Kasumi-1 (cell line): ENCODE data around the gene GSDMA.
A peak's percentile ranks its signal among the peaks of the same experiment; 100 is the strongest.
"Not testable (repeated sequence)": the region's sequence is repeated elsewhere in the genome, so short reads cannot be mapped to it uniquely, and the experiment has no call there.

Experiments
- DNase-seq, 2 experiments: peaks; one replicate each; lab custom pipeline; 2025; lab: John Stamatoyannopoulos, UW

Gene GSDMA

DNA sequence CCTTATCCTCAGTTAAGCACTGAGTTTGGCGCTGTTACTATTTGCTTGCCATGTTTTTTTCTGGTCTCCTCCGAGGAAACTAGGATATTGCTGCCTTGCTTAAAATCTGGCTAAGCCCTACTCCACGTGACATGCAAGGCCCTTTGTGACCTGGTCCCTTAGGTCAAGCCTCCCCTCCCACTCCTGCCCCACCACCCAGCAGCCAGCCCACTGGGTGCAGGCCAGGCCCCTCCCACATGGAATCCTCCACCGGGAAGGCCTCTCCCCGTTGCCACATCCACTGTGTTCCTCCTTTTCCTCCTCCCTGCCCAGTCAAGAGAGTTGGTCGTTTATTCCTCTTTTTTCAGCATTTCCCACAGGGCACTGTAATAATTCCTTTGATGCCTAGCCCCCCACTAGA, 34.0 kb downstream of the GSDMA start:
- DNase-seq = no peak

GRCh38 chr17:39997543-39997942, 34.7 kb downstream of the GSDMA start:
- DNase-seq = no peak

DNA sequence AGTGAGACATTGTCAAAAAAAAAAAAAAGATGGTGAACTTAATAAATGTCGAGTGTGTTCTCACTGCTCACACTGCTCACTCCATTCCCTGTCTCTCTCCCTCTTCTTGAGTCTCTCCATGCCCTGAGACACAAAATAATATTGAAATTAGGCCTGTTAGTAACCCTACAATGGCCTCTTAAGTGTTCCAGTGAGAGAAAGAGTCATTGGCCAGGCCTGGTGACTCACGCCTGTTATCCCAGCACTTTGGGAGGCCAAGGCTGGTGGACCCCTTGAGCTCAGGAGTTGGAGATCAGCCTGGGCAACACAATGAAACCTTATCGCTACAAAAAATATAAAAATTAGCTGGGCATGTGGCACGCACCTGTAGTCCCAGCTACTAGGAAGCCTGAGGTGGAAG, 36.3 kb downstream of the GSDMA start:
- no peak for DNase-seq

DNA sequence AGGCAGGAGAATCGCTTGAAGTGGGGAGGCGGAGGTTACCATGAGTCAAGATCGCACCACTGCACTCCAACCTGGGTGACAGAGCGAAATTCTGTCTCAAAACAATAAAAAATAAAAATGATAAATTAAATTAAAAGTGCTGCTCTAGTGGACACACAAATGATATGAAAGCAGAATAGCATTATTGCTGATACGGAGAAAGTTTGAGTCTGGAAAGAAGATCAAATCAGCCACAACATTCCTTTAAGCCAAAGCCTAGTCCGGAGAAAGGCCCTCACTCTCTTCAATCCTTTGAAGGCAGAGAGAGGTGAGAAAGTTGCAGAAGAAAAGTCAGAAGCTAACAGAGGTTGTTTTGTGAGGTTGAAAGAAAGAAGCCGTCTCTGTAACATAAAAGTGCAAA, 37.4 kb downstream of the GSDMA start:
- no peak for DNase-seq

GRCh38 chr17:40001335-40001734, 38.5 kb downstream of the GSDMA start:
- DNase-seq = not testable (repeated sequence)

- DNase-seq = no peak
These were observed 41.3 kb downstream of the GSDMA start for GRCh38 chr17:40004072-40004471.

DNA sequence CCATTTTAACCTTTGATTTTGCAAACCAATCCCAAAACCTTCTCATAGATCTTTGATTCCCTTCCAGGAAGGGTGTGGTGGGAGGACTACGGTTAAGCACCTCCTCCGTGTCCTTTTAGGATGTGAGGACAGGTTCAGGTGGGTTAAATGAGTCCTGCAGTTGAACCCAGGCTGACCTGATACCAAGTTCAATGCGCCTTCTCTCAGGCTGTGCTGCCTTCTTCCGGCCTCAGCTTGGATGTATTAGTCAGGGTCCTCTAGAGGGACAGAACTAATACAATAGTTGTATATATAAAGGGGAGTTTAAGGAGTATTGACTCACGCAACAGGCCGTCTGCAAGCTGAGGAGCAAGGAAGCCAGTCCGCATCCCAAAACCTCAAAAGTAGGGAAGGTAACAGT, 41.9 kb downstream of the GSDMA start:
- no peak for DNase-seq

- no peak for DNase-seq
These were observed 42.7 kb downstream of the GSDMA start for GRCh38 chr17:40005520-40005919.

- DNase-seq = not testable (repeated sequence)
These were observed 48.2 kb downstream of the GSDMA start for GRCh38 chr17:40010946-40011500.

- DNase-seq = not testable (repeated sequence)
These were observed 49.3 kb downstream of the GSDMA start for GRCh38 chr17:40012017-40012647.

GRCh38 chr17:40014375-40014980, 51.7 kb downstream of the GSDMA start:
- no peak for DNase-seq

GRCh38 chr17:40015005-40015997, 52.5 kb downstream of the GSDMA start, which contains the start of gene CSF3:
TSS of gene CSF3 (plus strand) at chr17:40015440. CDS start at chr17:40015475, 35 bp downstream.
- peak; percentile 12 to 27 for DNase-seq

DNA sequence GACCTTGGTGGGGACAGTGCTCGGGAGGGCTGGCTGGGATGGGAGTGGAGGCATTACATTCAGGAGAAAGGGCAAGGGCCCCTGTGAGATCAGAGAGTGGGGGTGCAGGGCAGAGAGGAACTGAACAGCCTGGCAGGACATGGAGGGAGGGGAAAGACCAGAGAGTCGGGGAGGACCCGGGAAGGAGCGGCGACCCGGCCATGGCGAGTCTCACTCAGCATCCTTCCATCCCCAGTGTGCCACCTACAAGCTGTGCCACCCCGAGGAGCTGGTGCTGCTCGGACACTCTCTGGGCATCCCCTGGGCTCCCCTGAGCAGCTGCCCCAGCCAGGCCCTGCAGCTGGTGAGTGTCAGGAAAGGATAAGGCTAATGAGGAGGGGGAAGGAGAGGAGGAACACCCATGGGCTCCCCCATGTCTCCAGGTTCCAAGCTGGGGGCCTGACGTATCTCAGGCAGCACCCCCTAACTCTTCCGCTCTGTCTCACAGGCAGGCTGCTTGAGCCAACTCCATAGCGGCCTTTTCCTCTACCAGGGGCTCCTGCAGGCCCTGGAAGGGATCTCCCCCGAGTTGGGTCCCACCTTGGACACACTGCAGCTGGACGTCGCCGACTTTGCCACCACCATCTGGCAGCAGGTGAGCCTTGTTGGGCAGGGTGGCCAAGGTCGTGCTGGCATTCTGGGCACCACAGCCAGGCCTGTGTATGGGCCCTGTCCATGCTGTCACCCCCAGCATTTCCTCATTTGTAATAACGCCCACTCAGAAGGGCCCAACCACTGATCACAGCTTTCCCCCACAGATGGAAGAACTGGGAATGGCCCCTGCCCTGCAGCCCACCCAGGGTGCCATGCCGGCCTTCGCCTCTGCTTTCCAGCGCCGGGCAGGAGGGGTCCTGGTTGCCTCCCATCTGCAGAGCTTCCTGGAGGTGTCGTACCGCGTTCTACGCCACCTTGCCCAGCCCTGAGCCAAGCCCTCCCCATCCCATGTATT, 53.5 kb downstream of the GSDMA start:
- DNase-seq = no peak

DNA sequence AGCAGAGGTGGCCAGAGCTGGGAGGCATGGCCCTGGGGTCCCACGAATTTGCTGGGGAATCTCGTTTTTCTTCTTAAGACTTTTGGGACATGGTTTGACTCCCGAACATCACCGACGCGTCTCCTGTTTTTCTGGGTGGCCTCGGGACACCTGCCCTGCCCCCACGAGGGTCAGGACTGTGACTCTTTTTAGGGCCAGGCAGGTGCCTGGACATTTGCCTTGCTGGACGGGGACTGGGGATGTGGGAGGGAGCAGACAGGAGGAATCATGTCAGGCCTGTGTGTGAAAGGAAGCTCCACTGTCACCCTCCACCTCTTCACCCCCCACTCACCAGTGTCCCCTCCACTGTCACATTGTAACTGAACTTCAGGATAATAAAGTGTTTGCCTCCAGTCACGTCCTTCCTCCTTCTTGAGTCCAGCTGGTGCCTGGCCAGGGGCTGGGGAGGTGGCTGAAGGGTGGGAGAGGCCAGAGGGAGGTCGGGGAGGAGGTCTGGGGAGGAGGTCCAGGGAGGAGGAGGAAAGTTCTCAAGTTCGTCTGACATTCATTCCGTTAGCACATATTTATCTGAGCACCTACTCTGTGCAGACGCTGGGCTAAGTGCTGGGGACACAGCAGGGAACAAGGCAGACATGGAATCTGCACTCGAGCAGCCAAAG, 54.7 kb downstream of the GSDMA start:
- DNase-seq = no peak

DNA sequence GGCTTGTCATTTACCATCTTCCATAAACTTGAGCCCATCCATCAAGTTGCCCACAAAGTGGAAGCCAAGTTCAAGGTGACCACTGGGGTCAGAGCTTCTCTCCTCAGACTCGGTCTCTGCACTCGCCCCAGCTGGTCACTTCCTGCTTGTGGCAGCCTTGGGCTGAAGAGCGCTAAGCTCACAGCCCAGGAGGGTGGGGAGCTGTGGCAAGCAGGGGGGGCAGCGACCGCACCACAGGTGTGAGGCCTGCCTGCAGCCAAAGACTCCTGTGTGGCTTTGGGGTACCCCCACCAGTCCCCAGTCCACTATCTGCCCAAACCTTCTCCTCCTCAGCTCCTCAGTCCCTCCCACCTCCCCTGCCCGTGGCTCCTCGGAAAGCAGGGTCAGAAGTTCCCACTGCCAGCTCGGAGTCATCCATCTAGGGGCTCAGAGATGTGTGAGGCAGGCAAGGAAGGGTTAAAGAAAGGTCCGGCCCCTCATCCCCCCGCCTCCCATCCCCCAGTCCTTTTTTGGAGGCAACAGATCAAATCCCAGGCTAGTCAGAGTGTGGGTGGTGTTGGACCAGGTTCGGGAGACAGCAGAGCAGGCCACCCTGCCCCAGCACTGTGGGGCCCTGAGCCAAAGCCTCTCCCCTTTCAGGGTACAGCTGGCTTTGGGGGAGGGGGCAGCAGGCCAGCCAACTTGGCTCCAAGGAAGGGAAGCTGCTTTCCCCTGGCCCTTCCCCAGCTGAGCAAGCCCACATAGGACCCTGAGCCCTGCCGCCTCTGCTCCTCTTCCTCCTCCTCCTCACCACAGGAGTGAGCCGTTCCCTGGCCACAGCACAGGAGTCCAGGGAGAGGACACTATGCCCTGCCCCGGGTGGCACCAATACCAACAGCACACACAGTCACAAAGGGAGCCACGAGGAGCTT, 55.7 kb downstream of the GSDMA start:
- DNase-seq = no peak

GRCh38 chr17:40019140-40019991, 56.6 kb downstream of the GSDMA start:
- peak; percentile 20 to 27 for DNase-seq

DNA sequence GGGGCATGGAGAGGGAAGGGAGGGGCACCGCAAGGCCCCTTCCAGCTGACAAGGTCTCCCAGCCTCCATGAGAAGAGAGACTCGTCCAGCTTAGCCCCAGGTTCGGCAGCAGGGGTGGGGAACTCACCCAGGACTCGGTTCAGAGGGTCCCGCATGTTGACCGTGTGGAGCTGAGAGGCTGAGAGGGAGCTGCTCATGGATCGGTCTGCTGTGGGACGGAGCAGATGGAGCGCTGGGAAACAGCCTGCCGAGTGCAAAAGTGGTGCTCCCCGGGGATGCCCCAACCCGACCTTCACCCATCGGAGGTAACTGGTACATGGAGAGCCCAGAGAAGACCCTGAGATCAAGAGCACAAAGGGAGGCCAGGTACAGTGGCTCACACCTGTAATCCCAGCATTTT, 57.3 kb downstream of the GSDMA start:
- no peak for DNase-seq

- peak; percentile 47 to 49 for DNase-seq
These were observed 58.7 kb downstream of the GSDMA start for GRCh38 chr17:40021451-40021971.
